Activated naive CD8-positive, alpha-beta T cell (primary cell): ENCODE results near the gene FBLN5.
A peak's percentile ranks its signal among the peaks of the same experiment; 100 is the strongest.
"Not testable (repeated sequence)": the region's sequence is repeated elsewhere in the genome, so short reads cannot be mapped to it uniquely, and the experiment has no call there.

Source experiments
- H3K27ac Mint-ChIP-seq: one replicate; pipeline ENCODE4 v1.8.0; 2021; ENCODE audit warnings: mixed read lengths
- H3K27me3 Mint-ChIP-seq: one replicate; pipeline ENCODE4 v1.8.0; 2021; ENCODE audit warnings: mixed read lengths
- H3K36me3 Mint-ChIP-seq: one replicate; pipeline ENCODE4 v1.8.0; 2021; ENCODE audit warnings: mixed read lengths
- H3K4me1 Mint-ChIP-seq: one replicate; pipeline ENCODE4 v1.8.0; 2021; ENCODE audit warnings: low read depth, mixed read lengths
- H3K4me3 Mint-ChIP-seq: one replicate; pipeline ENCODE4 v1.8.0; 2021; ENCODE audit warnings: mild to moderate bottlenecking, mixed read lengths
- H3K9me3 Mint-ChIP-seq: one replicate; pipeline ENCODE4 v1.8.0; 2021; ENCODE audit warnings: low read depth, mixed read lengths

FBLN5 gene

GRCh38 chr14:91872517-91873470, 74.7 kb downstream of the FBLN5 start:
- Mint-ChIP-seq H3K4me1 (peaks cover 91% of the 10 kb centered on the region), H3K9me3 (no peaks in the 10 kb centered on the region), H3K4me3 (peak overlapping the region; percentile 79), H3K36me3 (no peaks in the 10 kb centered on the region), H3K27ac (peak overlapping the region; percentile 94), H3K27me3 (no peaks in the 10 kb centered on the region)

GRCh38 chr14:91872011-91872501, 75.4 kb downstream of the FBLN5 start:
- Mint-ChIP-seq H3K4me1 (peaks cover 96% of the 10 kb centered on the region), H3K36me3 (no peaks in the 10 kb centered on the region), H3K9me3 (no peaks in the 10 kb centered on the region), H3K4me3 (peak overlapping the region; percentile 79), H3K27me3 (no peaks in the 10 kb centered on the region), H3K27ac (peak overlapping the region; percentile 94)

- H3K27me3 Mint-ChIP-seq, H3K36me3 Mint-ChIP-seq, H3K4me3 Mint-ChIP-seq, H3K9me3 Mint-ChIP-seq: not testable (repeated sequence)
- peaks cover 97% of the 10 kb centered on the region for H3K4me1 Mint-ChIP-seq
- H3K27ac Mint-ChIP-seq = peak overlapping the region; percentile 94
Observed at GRCh38 chr14:91871401-91871800, 76.1 kb downstream of the FBLN5 start.

DNA sequence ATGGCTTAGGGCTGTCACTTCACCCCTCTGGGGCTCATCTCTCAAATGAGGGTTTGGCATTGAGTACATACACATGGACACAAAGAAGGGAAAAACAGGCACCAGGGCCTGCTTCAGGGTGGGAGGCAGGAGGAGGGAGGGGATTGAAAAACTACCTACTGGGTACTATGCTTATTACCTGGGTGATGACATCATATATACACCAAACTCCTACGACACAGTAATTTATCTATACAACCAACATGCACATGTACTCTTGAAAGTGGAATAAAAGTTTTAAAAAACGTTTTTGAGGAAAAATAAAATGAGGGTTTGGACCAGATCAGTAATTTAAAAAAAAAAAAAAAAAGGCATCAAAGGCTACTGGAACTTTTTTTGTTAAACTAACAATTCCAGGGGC, 76.6 kb downstream of the FBLN5 start:
- Mint-ChIP-seq H3K27me3 (no peaks in the 10 kb centered on the region), H3K36me3 (no peaks in the 10 kb centered on the region), H3K27ac (peak overlapping the region; percentile 95), H3K4me1 (peaks cover 98% of the 10 kb centered on the region), H3K9me3 (no peaks in the 10 kb centered on the region), H3K4me3 (peak overlapping the region; percentile 74)

DNA sequence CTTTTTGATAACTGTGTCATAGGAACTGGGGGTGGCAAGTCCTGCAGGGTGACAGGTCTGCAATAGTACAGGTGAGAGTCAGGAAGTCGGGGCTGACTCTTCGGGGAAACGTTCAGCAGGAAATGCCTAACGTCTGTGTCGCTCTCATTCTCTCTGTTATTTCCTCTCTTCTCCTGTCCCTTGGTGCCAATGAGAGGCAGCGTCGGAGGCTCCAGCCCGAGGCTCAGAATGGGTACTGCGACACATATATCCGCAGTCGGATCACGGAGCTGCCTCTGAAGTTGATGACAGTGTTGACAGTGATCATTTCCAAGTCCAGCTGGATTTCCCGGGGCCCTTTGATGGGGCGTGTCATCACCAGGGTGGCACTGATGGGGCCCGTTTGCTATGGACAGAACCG, 77.5 kb downstream of the FBLN5 start:
- H3K27me3 Mint-ChIP-seq = no peaks in the 10 kb centered on the region
- H3K27ac Mint-ChIP-seq = peak overlapping the region; percentile 95
- peak overlapping the region; percentile 70 for H3K4me3 Mint-ChIP-seq
- H3K36me3 Mint-ChIP-seq = no peaks in the 10 kb centered on the region
- H3K9me3 Mint-ChIP-seq = no peaks in the 10 kb centered on the region
- H3K4me1 Mint-ChIP-seq = peaks cover 95% of the 10 kb centered on the region

DNA sequence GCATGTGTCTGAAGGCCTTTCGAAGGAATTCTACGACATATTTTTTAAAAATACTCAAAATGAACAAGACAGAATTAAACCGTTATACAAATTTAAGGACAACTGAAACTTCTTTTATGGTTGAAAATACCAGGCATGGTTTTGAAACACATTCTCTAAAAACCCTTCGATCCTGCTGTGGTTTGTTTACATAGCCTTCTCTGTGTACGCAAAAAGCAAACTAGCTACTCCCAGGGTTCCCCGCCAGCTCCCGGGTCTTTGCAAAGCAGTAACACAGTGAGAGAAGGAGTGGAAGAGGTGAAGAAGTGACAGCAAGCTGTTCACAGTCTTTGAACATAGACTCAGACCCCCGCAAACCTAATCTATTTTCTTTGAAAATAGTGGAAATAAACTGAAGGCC, 77.9 kb downstream of the FBLN5 start:
- Mint-ChIP-seq H3K4me1 (peaks cover 95% of the 10 kb centered on the region), H3K36me3 (no peaks in the 10 kb centered on the region), H3K9me3 (no peaks in the 10 kb centered on the region), H3K27ac (peak overlapping the region; percentile 95), H3K4me3 (peak overlapping the region; percentile 70), H3K27me3 (no peaks in the 10 kb centered on the region)

GRCh38 chr14:91867316-91867988, 80.0 kb downstream of the FBLN5 start, which contains the start of gene TC2N:
Gene TC2N (minus strand): TSS chr14:91867536. CDS start chr14:91813769, 53,767 bp downstream.
- Mint-ChIP-seq H3K9me3 (no peaks in the 10 kb centered on the region), H3K4me1 (peaks cover 95% of the 10 kb centered on the region), H3K27ac (peak within 1 kb of the TSS; percentile 94), H3K27me3 (no peaks in the 10 kb centered on the region), H3K36me3 (peaks cover 11% of the 10 kb centered on the region), H3K4me3 (peak within 1 kb of the TSS; percentile 88)

DNA sequence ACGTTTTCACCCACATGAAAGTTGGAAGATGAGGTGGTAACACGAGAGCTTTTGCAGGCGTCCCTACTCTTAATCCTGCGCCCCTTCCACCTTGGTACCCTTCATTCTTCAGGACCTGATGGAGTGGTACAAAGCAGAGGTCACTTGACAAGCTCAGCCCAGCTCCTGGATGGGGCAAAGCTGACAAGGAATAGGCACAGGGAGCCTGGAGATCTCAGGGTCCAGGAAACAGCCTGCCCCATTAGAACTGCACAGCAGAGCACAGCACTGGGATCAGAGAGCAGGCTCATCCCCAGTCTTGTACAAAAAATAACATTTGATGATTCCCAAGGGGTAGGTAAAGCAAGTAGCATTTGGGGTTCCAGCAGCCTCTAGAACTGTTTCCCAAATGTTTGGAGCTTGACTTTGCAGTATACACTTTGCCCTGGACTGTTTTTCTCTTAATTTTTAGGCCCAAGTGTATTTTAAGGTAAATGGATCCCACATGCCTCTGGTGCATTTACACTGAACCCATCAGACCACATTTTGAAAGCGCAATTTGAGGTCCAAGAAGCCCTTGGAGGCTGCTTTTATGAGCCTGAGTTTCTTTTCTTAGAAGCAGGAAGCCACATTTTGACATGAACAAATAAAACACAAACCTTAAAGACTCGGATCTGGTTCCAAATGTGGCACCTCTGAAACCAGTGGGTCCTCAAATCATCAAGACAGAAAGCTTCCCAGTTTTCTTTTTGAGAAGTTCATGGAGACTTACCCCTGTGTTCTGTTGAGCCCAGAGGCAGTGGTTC, 80.8 kb downstream of the FBLN5 start:
- no peaks in the 10 kb centered on the region for H3K27me3 Mint-ChIP-seq
- peaks cover 11% of the 10 kb centered on the region for H3K36me3 Mint-ChIP-seq
- peaks cover 95% of the 10 kb centered on the region for H3K4me1 Mint-ChIP-seq
- H3K4me3 Mint-ChIP-seq = peak overlapping the region; percentile 88
- no peaks in the 10 kb centered on the region for H3K9me3 Mint-ChIP-seq
- peak overlapping the region; percentile 94 for H3K27ac Mint-ChIP-seq

- Mint-ChIP-seq H3K4me3 (peak overlapping the region; percentile 88), H3K36me3 (peaks cover 14% of the 10 kb centered on the region), H3K27ac (peak overlapping the region; percentile 94)
Observed at GRCh38 chr14:91866061-91866460, 81.4 kb downstream of the FBLN5 start.

DNA sequence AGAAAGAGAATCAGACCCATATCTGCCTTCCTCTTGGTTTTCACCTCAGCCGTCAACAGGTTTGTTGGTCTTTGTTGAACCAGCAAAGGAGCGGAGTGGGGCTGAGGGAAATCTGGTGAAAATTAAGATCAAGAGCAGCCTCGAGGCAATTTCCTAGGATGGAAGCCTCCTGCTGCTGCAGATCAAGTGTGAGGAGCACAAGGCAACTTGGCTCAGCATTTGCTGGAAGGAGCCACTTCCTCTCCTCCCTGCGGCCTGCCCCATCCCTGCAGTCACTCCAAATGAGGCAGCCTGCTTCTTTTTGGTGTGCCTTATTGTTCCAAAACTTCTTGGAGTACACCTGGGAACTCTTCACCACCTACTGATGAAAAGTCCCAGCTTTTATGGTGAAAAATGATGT, 85.1 kb downstream of the FBLN5 start:
- Mint-ChIP-seq H3K4me1 (peaks cover 93% of the 10 kb centered on the region), H3K27me3 (no peaks in the 10 kb centered on the region), H3K9me3 (no peaks in the 10 kb centered on the region), H3K27ac (peak overlapping the region; percentile 99), H3K4me3 (peak overlapping the region; percentile 58), H3K36me3 (peaks cover 26% of the 10 kb centered on the region)

More at GRCh38 chr14:91866061-91866460, 81.4 kb downstream of the FBLN5 start:
- Mint-ChIP-seq H3K4me1 (peaks cover 95% of the 10 kb centered on the region), H3K9me3 (no peaks in the 10 kb centered on the region), H3K27me3 (no peaks in the 10 kb centered on the region)

- peaks cover 26% of the 10 kb centered on the region for H3K36me3 Mint-ChIP-seq
- H3K27me3 Mint-ChIP-seq = no peaks in the 10 kb centered on the region
- H3K9me3 Mint-ChIP-seq = no peaks in the 10 kb centered on the region
- peak overlapping the region; percentile 86 for H3K4me3 Mint-ChIP-seq
- peaks cover 92% of the 10 kb centered on the region for H3K4me1 Mint-ChIP-seq
- H3K27ac Mint-ChIP-seq = peak overlapping the region; percentile 99
Observed at GRCh38 chr14:91861091-91861490, 86.4 kb downstream of the FBLN5 start.

GRCh38 chr14:91860238-91860637, 87.3 kb downstream of the FBLN5 start:
- Mint-ChIP-seq H3K9me3 (no peaks in the 10 kb centered on the region), H3K27me3 (no peaks in the 10 kb centered on the region), H3K36me3 (peaks cover 32% of the 10 kb centered on the region), H3K27ac (peak overlapping the region; percentile 99), H3K4me3 (peak overlapping the region; percentile 39), H3K4me1 (peaks cover 95% of the 10 kb centered on the region)

DNA sequence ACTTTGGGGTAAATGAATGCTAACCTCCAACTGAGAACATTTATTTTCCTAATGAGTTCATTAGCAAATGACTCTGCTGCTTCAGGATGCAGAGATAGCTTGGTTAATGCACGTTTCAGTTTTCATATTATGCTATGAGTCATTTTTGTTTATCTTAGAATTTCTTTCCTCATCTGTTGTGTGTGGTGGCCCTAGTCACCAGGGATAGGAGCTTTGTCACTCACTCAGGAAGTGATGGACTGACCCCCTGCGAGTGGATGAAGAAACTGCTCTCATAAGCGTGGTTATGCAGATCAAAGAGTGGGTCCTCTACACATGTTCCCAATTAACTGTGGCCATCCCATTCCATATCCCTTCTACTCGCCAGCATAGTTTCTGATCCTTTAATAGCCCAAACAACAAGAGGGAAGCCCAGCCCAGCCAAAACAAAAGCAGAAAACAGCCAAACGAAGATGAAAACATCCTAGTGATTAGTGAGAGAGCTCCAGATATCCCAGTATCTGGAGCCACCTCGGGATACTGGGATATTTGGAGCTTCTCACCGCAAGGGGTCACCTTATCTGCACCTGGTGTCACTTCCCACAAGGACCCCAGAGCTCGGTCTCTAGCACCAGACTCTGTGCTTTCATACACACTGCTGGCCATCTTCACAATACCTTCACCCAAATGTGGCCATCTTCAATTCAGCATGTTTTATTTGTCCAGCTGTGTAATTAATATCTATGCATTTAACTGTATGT, 88.8 kb downstream of the FBLN5 start:
- H3K27me3 Mint-ChIP-seq = no peaks in the 10 kb centered on the region
- peaks cover 32% of the 10 kb centered on the region for H3K36me3 Mint-ChIP-seq
- peak overlapping the region; percentile 52 for H3K4me3 Mint-ChIP-seq

DNA sequence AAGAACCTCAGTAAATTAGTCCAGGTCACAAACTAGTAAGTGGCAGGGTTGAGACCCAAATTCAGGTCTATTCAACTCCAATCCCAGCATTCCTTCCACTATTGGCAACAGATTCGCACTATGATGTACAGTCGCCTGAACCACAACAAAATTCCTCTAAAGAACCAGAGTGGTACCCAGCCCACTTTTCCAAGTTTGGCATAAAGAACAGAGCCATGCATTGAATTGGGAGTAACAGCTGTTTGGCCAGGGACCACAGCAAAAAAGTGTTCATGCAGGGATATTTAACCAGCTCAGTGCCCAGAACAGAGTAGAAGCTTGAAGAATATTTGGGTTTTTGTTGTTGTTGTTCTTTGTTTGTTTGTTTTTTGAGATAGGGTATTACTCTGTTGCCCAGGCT, 89.9 kb downstream of the FBLN5 start:
- peaks cover 24% of the 10 kb centered on the region for H3K36me3 Mint-ChIP-seq
- H3K9me3 Mint-ChIP-seq = no peaks in the 10 kb centered on the region
- H3K4me3 Mint-ChIP-seq = no peak overlapping the region
- no peaks in the 10 kb centered on the region for H3K27me3 Mint-ChIP-seq
- H3K4me1 Mint-ChIP-seq = peaks cover 89% of the 10 kb centered on the region
- peak overlapping the region; percentile 85 for H3K27ac Mint-ChIP-seq

More for the DNA sequence above, 88.8 kb downstream of the FBLN5 start:
- peaks cover 92% of the 10 kb centered on the region for H3K4me1 Mint-ChIP-seq
- H3K9me3 Mint-ChIP-seq = no peaks in the 10 kb centered on the region
- H3K27ac Mint-ChIP-seq = peak overlapping the region; percentile 85
